Activated naive CD8-positive, alpha-beta T cell (primary cell): ENCODE data around the gene ARAP3.

Experiments
- H3K27ac Mint-ChIP-seq: one replicate; pipeline ENCODE4 v1.8.0; 2021; ENCODE audit warnings: mixed read lengths
- H3K27me3 Mint-ChIP-seq: one replicate; pipeline ENCODE4 v1.8.0; 2021; ENCODE audit warnings: mixed read lengths
- H3K36me3 Mint-ChIP-seq: one replicate; pipeline ENCODE4 v1.8.0; 2021; ENCODE audit warnings: mixed read lengths
- H3K4me1 Mint-ChIP-seq: one replicate; pipeline ENCODE4 v1.8.0; 2021; ENCODE audit warnings: low read depth, mixed read lengths
- H3K4me3 Mint-ChIP-seq: one replicate; pipeline ENCODE4 v1.8.0; 2021; ENCODE audit warnings: mild to moderate bottlenecking, mixed read lengths
- H3K9me3 Mint-ChIP-seq: one replicate; pipeline ENCODE4 v1.8.0; 2021; ENCODE audit warnings: low read depth, mixed read lengths

ARAP3 gene

GRCh38 chr5:141691867-141692532 lies 10.0 kb upstream of the ARAP3 start:
- Mint-ChIP-seq H3K27ac (no peak overlapping the region), H3K36me3 (no peaks in the 10 kb centered on the region), H3K4me1 (peaks cover 22% of the 10 kb centered on the region), H3K9me3 (no peaks in the 10 kb centered on the region), H3K27me3 (peaks cover 4% of the 10 kb centered on the region), H3K4me3 (peak overlapping the region; percentile 73)

DNA sequence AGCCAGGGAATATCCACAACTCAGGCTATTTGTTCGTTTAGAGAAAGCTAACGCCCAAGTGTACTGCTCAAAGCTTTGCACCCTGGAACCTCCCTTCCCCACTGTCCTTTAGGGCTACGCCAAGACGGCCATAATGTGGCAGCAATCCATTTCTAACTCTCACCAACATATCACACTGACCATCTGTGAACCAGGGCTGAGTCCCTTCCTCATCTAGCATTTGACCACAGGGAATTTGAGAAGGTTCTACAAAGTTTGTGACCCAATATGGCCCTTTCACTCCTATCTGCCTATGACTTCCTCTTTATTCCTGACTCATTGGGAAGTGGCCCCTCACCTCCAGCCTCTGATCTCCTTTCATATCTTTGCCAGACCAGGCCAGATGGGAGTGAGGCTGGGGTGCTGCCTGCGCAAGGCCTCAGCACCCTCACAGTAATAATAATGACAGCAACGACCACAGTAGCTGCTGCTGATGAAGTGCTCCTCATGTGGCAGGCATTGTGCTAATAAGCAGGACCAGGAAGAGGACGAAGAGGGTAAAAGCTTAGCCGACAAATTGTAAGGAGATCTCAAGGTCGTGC lies 9.3 kb upstream of the ARAP3 start:
- Mint-ChIP-seq H3K36me3 (no peaks in the 10 kb centered on the region), H3K9me3 (no peaks in the 10 kb centered on the region), H3K4me3 (no peak overlapping the region), H3K27me3 (peaks cover 2% of the 10 kb centered on the region), H3K27ac (no peak overlapping the region), H3K4me1 (peaks cover 22% of the 10 kb centered on the region)

DNA sequence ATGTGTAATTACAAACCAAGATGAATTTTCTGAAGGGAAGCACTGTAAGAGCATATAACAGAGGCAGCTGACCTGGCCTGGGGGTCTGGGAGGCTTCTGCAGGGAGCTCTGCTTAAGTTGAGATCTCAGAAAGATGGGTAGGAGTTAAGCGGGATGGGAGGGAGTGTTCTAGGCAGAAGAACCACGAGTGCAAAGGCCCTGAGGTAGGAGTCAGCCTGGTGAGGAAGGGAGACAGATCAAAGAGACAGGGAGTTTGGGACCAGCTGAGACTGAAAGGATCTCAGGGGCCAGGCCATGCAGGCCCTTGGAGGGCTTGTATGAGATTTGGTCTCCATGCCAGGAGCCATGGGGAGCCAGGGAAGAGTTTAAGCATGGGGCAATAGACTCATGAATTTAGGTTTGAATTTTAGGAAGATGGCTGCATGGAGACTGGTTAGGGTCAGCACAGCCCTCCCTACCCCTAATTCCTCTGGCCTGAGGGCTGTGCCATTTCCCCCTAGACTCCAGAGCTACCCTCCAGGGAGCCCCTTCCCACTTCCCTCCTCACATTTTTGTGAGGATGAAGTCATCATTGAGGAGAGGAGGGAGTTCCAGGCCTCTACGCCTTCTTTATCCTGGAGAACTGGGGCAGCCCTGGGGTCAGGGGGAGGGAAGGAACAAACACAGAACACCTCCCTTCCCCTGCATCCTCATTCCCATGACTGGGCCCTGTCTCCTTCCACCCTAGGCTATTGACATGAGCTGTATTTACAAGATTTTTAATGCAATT lies 4.8 kb upstream of the ARAP3 start:
- H3K27me3 Mint-ChIP-seq = no peaks in the 10 kb centered on the region
- no peak overlapping the region for H3K27ac Mint-ChIP-seq
- no peaks in the 10 kb centered on the region for H3K36me3 Mint-ChIP-seq
- H3K9me3 Mint-ChIP-seq = no peaks in the 10 kb centered on the region
- H3K4me1 Mint-ChIP-seq = peaks cover 14% of the 10 kb centered on the region
- no peak overlapping the region for H3K4me3 Mint-ChIP-seq

DNA sequence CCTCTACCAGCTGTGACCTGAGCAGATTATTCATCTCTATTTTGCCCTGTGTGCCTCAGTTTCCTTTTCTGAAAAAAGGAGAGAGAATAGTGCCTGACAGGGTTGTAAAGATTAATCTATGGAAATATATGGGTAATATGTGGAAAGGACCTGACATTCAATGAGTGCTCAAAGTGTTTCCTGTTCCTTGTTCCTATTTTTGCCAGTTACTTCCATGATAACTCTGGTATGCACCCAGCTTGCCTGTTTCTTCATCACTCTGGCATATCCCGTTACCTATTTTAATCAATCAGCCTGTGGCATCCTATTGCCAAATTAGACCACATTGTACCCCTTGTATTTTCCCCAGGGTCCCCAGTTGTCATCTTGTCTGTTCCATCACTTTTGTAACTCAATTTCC lies 3.6 kb upstream of the ARAP3 start:
- H3K36me3 Mint-ChIP-seq = no peaks in the 10 kb centered on the region
- no peaks in the 10 kb centered on the region for H3K27me3 Mint-ChIP-seq
- H3K4me3 Mint-ChIP-seq = no peak overlapping the region
- no peaks in the 10 kb centered on the region for H3K9me3 Mint-ChIP-seq
- H3K4me1 Mint-ChIP-seq = peaks cover 23% of the 10 kb centered on the region
- no peak overlapping the region for H3K27ac Mint-ChIP-seq

- H3K27ac Mint-ChIP-seq = no peak overlapping the region
- peaks cover 3% of the 10 kb centered on the region for H3K36me3 Mint-ChIP-seq
- H3K9me3 Mint-ChIP-seq = no peaks in the 10 kb centered on the region
- peak overlapping the region; percentile 32 for H3K4me3 Mint-ChIP-seq
- H3K4me1 Mint-ChIP-seq = peaks cover 25% of the 10 kb centered on the region
- no peaks in the 10 kb centered on the region for H3K27me3 Mint-ChIP-seq
These were observed 1.6 kb upstream of the ARAP3 start for GRCh38 chr5:141683596-141684141.

GRCh38 chr5:141681295-141681694 lies 735 bp downstream of the ARAP3 start:
- peak overlapping the region; percentile 69 for H3K27ac Mint-ChIP-seq

DNA sequence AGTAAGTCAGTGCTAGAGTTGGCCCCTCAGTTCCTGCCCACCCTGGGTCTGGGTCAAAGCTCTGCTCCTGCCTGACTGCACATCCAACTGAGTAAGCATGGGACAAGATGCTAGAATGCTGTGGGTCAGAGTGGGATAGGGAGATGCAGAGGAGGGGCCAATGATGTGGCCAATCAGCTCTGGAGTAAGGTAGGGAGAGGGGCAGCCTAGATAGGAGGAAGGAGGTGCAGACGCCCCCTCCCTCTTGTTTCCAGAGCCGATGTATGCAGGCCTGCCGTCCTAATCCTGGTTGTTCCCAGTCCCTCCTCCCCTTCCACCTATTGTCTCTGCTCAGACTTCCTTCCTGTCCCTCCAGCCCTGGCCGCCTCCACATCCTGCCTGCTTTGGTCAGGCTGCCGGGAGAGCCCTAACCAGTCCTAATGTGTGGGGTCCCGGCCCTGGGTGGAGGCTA lies 1.3 kb downstream of the ARAP3 start:
- H3K27me3 Mint-ChIP-seq = no peaks in the 10 kb centered on the region
- peak overlapping the region; percentile 70 for H3K4me3 Mint-ChIP-seq
- peaks cover 25% of the 10 kb centered on the region for H3K4me1 Mint-ChIP-seq
- H3K36me3 Mint-ChIP-seq = peaks cover 3% of the 10 kb centered on the region
- H3K9me3 Mint-ChIP-seq = no peaks in the 10 kb centered on the region
- H3K27ac Mint-ChIP-seq = peak overlapping the region; percentile 64

More at GRCh38 chr5:141681295-141681694, 735 bp downstream of the ARAP3 start:
- peaks cover 25% of the 10 kb centered on the region for H3K4me1 Mint-ChIP-seq
- H3K9me3 Mint-ChIP-seq = no peaks in the 10 kb centered on the region
- peak overlapping the region; percentile 70 for H3K4me3 Mint-ChIP-seq
- H3K27me3 Mint-ChIP-seq = no peaks in the 10 kb centered on the region
- H3K36me3 Mint-ChIP-seq = peaks cover 3% of the 10 kb centered on the region

DNA sequence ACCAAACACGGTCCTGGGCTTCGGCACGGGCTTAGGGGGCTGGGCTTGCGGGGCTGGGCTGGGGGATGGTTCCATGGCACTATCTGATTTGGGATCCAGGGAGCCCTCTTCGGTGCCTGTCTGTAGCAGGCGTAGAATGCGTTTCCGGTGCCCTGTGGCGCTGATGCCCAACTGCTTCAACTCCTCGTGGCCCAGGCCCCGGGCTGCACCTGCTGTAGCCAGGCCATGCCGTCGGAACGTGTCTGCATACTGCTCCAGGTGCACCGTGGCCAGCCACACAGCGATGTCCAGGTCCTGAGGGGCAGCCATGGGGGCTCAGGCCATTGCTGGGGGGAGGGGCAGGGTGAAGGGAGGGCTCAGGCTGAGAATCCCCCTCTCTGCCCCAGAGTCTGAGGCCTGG lies 1.9 kb downstream of the ARAP3 start:
- Mint-ChIP-seq H3K9me3 (no peaks in the 10 kb centered on the region), H3K27ac (no peak overlapping the region), H3K27me3 (no peaks in the 10 kb centered on the region), H3K4me1 (peaks cover 25% of the 10 kb centered on the region), H3K4me3 (no peak overlapping the region), H3K36me3 (peaks cover 3% of the 10 kb centered on the region)

DNA sequence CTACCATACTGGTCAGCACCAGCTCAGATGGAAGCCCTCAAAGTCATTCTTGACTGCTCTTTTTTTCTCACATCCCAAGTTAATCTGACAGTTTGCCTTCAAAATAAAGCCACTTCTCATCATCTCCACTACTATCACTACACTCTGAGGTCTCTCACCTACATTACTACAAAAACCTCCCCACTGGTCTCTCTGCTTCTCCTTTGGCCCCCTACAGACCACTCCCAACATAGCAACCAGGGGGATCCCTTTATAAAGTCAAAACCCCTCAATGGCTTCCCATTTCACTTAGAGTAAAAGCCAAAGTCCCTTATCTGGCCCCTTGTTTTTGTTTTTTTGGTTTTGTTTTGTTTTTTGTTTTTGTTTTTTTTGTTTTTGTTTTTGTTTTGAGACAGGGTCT lies 4.6 kb downstream of the ARAP3 start:
- Mint-ChIP-seq H3K4me3 (no peak overlapping the region), H3K9me3 (no peaks in the 10 kb centered on the region), H3K4me1 (peaks cover 14% of the 10 kb centered on the region), H3K27ac (no peak overlapping the region), H3K27me3 (no peaks in the 10 kb centered on the region), H3K36me3 (peaks cover 3% of the 10 kb centered on the region)

DNA sequence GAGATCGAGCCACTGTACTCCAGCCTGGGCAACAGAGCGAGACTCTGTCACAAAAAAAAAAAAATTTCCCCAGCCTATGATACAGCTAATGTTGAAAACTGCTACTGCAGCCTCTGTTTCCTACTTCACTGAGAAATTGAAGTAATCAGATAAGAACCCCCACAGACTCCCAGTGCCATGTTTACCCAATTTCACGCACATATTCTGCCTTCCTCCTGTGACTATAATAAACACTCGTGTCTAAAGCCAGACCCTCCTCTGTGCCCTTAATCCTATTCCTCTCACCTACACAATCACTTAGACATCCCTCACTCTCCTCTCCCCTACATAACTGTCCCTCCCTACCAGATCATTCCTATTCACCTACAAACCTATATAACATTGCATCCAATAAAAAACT lies 6.4 kb downstream of the ARAP3 start:
- H3K36me3 Mint-ChIP-seq = peaks cover 3% of the 10 kb centered on the region
- no peak overlapping the region for H3K27ac Mint-ChIP-seq
- peaks cover 2% of the 10 kb centered on the region for H3K4me1 Mint-ChIP-seq
- H3K9me3 Mint-ChIP-seq = no peaks in the 10 kb centered on the region
- H3K4me3 Mint-ChIP-seq = no peak overlapping the region
- H3K27me3 Mint-ChIP-seq = no peaks in the 10 kb centered on the region

GRCh38 chr5:141674747-141675146 lies 7.3 kb downstream of the ARAP3 start:
- peaks cover 3% of the 10 kb centered on the region for H3K36me3 Mint-ChIP-seq
- no peaks in the 10 kb centered on the region for H3K9me3 Mint-ChIP-seq
- H3K4me3 Mint-ChIP-seq = no peak overlapping the region
- H3K4me1 Mint-ChIP-seq = no peaks in the 10 kb centered on the region
- no peaks in the 10 kb centered on the region for H3K27me3 Mint-ChIP-seq
- H3K27ac Mint-ChIP-seq = no peak overlapping the region

DNA sequence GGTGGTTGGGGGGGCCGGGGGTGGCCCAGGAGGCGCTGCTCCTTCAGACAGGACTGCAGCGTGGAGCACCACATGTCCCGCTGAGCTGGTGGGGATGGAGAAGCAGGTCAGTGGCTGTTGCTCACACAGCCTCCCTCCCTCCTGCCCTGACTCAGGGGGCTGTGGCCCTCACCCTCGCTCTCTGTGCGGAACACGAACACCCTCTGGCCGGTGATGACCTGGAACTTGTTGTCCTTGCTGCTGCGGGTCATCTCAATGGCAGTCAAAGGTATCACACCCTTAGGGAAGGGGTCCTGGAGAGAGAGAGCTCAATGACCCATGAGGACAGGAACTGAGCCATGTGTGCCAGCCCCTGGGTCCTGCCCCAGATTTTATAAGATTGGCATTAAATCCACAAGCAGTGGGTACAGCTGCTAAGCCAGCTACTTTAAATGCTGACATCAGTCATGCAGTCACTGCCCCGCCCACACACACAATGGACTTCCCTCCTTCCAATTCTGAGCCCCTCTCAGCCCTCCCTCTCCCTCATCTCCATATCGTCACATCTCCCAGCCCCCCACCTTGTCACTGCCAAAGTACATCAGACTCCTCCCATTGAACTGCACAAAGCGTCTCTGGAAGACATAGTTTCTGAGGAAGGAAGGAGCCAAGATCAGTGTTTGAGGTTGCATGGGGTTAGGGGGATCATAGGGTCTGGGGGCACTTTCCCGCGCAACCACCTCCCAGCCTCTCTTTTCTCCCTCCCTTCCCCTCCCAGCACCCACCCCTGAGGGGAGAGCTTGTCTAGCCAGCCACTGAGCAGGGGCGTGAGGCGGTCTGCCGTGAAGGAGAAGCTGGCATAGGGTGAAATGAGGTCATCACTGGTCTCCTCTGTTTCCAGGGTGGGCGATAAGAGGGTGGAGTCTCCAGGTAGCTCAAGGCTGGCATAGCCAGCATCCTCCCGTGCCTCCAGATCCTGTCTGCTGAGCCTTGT lies 8.9 kb downstream of the ARAP3 start:
- Mint-ChIP-seq H3K4me1 (no peaks in the 10 kb centered on the region), H3K27me3 (no peaks in the 10 kb centered on the region), H3K27ac (no peak overlapping the region), H3K9me3 (no peaks in the 10 kb centered on the region), H3K36me3 (no peaks in the 10 kb centered on the region), H3K4me3 (no peak overlapping the region)

- Mint-ChIP-seq H3K9me3 (no peaks in the 10 kb centered on the region), H3K36me3 (no peaks in the 10 kb centered on the region), H3K27me3 (no peaks in the 10 kb centered on the region), H3K4me3 (no peak overlapping the region), H3K27ac (no peak overlapping the region), H3K4me1 (no peaks in the 10 kb centered on the region)
These were observed 9.8 kb downstream of the ARAP3 start for GRCh38 chr5:141672071-141672840.

DNA sequence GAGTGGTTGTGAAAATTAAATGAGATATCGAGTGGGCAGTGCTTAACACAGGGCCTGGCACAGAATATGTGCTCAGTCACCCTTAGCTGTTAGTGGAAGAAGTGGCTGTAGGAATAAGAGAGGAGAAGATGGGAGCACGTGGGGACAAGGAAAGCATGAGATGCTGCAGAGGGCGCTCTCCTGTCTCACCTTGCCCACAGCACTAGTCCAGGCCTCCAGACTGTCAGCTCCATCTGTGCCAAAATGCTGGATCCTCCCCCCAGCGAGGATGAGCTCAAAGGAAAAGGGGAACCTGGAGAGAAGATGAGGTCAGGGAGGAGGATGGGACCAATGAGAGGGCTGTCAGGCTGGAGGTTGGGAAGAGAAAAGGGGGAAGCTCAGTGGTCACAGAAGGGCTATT lies 12.5 kb downstream of the ARAP3 start:
- Mint-ChIP-seq H3K36me3 (no peaks in the 10 kb centered on the region), H3K9me3 (no peaks in the 10 kb centered on the region), H3K27ac (no peak overlapping the region), H3K4me3 (no peak overlapping the region), H3K27me3 (no peaks in the 10 kb centered on the region), H3K4me1 (peaks cover 3% of the 10 kb centered on the region)
